NCI-H526 (cell line): ENCODE data around the gene CAD.

Experiments
- DNase-seq, 2 experiments: peaks; one replicate each; lab custom pipeline; 2025; lab: John Stamatoyannopoulos, UW

Gene CAD

GRCh38 chr2:27198627-27199026, 18.5 kb upstream of the CAD start:
- no peak for DNase-seq

- DNase-seq: no peak
These were observed 17.9 kb upstream of the CAD start for GRCh38 chr2:27199241-27199640.

GRCh38 chr2:27201675-27202074, 15.5 kb upstream of the CAD start:
- no peak for DNase-seq

GRCh38 chr2:27202854-27203253, 14.3 kb upstream of the CAD start:
- no peak for DNase-seq

- DNase-seq: no peak
These were observed 13.4 kb upstream of the CAD start for GRCh38 chr2:27203741-27204140.

GRCh38 chr2:27204566-27204965, 12.6 kb upstream of the CAD start:
- DNase-seq: no peak

- no peak for DNase-seq
These were observed 12.0 kb upstream of the CAD start for GRCh38 chr2:27205206-27205605.

- DNase-seq: no peak
These were observed 10.8 kb upstream of the CAD start for GRCh38 chr2:27206346-27206745.

GRCh38 chr2:27208486-27209050, 8.6 kb upstream of the CAD start:
- no peak for DNase-seq

GRCh38 chr2:27209621-27210401, 7.4 kb upstream of the CAD start:
- DNase-seq: no peak

- DNase-seq: peak in 1 of 2 experiments; percentile 87
These were observed 5.8 kb upstream of the CAD start for GRCh38 chr2:27211241-27211942.

- DNase-seq: peak; percentile 83 to 95
These were observed 5.1 kb upstream of the CAD start, which contains the start of the genes ATRAID and SLC5A6 for GRCh38 chr2:27211943-27212625. Gene ATRAID (plus strand): TSS chr2:27212041. CDS start chr2:27212369, 328 bp downstream. Gene SLC5A6 (minus strand): TSS chr2:27212268. CDS start chr2:27207650, 4,618 bp downstream.

- peak; percentile 41 to 71 for DNase-seq
These were observed 4.3 kb upstream of the CAD start for GRCh38 chr2:27212626-27213471.

GRCh38 chr2:27214941-27215340, 2.2 kb upstream of the CAD start:
- DNase-seq: no peak

- no peak for DNase-seq
These were observed 592 bp upstream of the CAD start for GRCh38 chr2:27216416-27217137.

GRCh38 chr2:27218614-27219013, 1.4 kb downstream of the CAD start:
- DNase-seq: no peak

GRCh38 chr2:27219091-27219490, 1.9 kb downstream of the CAD start:
- no peak for DNase-seq

- no peak for DNase-seq
These were observed 2.9 kb downstream of the CAD start for GRCh38 chr2:27220091-27220490.

GRCh38 chr2:27221166-27221565, 4.0 kb downstream of the CAD start:
- DNase-seq: no peak

GRCh38 chr2:27222407-27222806, 5.2 kb downstream of the CAD start:
- no peak for DNase-seq

GRCh38 chr2:27223416-27223815, 6.2 kb downstream of the CAD start:
- no peak for DNase-seq
